ENCODE measurements around the gene GPLD1.

Gene GPLD1

DNA sequence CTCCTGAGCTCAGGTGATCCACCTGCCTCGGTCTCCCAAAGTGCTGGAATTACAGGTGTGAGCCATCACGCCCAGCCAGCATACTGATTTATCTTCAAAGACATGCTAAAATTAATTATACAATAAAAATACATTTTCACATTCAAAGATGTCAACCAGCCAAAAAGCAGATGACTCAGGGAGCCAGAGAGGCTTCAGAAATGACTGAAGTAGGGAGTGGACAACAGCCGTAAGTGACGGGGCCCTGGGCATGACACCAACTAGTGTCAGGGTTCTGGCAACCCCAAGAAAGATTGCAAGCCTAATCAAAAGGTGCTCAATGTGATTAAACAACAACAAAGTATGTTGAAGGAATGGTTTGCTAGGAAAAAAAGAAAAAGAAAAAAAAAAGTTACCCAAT is 28.4 kb downstream of the GPLD1 start:
- Histone ChIP-seq H3K9me3 (ENCODE audit: control insufficient read depth, insufficient read depth, low read length) (no peaks in the 10 kb centered on the region), H3K27me3 (ENCODE audit: control insufficient read depth, low read length) (no peaks in the 10 kb centered on the region), H3K9me2 (replicated peaks; ENCODE audit: control insufficient read depth, low read length) (no peaks in the 10 kb centered on the region), H4K20me1 (ENCODE audit: control insufficient read depth, insufficient read depth, low read depth, low read length) (no peaks in the 10 kb centered on the region), H3K79me2 (ENCODE audit: control insufficient read depth, low read length) (no peaks in the 10 kb centered on the region), H3K27ac (ENCODE audit: low read depth, low read length) (no peak overlapping the region), H3K4me3 (ENCODE audit: low read length) (no peak overlapping the region), H3K4me1 (ENCODE audit: control insufficient read depth, low read length) (no peaks in the 10 kb centered on the region), H3K36me3 (ENCODE audit: control insufficient read depth, low read length) (no peaks in the 10 kb centered on the region), H3K4me2 (ENCODE audit: low read length) (no peak overlapping the region), H3F3A (ENCODE audit: control insufficient read depth, insufficient read depth) (no peaks in the 10 kb centered on the region)
- TF ChIP-seq, protein P1, sequence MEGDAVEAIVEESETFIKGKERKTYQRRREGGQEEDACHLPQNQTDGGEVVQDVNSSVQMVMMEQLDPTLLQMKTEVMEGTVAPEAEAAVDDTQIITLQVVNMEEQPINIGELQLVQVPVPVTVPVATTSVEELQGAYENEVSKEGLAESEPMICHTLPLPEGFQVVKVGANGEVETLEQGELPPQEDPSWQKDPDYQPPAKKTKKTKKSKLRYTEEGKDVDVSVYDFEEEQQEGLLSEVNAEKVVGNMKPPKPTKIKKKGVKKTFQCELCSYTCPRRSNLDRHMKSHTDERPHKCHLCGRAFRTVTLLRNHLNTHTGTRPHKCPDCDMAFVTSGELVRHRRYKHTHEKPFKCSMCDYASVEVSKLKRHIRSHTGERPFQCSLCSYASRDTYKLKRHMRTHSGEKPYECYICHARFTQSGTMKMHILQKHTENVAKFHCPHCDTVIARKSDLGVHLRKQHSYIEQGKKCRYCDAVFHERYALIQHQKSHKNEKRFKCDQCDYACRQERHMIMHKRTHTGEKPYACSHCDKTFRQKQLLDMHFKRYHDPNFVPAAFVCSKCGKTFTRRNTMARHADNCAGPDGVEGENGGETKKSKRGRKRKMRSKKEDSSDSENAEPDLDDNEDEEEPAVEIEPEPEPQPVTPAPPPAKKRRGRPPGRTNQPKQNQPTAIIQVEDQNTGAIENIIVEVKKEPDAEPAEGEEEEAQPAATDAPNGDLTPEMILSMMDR (IDR thresholded peaks at IDR 0.05; ENCODE audit: low read depth, low read length, poor library complexity, severe bottlenecking), result no peak
- no peak for TF ChIP-seq EZH2phosphoT487 (IDR thresholded peaks at IDR 0.05; ENCODE audit: borderline replicate concordance, low read length)

DNA sequence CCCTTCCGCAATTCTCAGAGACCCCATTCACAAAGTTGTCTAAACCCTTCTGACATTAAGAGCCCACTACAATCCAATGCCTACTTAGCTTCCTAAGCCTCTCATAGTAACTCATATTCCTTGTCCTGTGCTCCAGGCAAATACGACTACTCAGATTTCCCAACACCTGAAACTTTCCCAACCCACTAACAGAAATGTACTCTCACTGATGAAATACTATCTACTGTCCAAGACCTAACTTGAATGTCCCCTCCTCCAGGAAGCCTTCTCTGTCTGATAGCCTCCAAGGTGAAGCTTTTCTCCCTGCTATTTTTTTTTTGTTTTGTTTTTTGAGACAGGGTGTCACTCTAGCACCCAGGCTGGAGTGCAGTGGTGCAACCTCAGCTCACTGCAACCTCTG is 30.4 kb downstream of the GPLD1 start:
- H3K27ac ChIP-seq (ENCODE audit: low read depth, low read length), result no peak overlapping the region
- H4K20me1 ChIP-seq (ENCODE audit: control insufficient read depth, insufficient read depth, low read depth, low read length), result no peaks in the 10 kb centered on the region
- H3K9me2 ChIP-seq (replicated peaks; ENCODE audit: control insufficient read depth, low read length), result no peaks in the 10 kb centered on the region
- H3K4me2 ChIP-seq (ENCODE audit: low read length), result no peak overlapping the region
- no peaks in the 10 kb centered on the region for H3K9me3 ChIP-seq (ENCODE audit: control insufficient read depth, insufficient read depth, low read length)
- no peaks in the 10 kb centered on the region for H3K79me2 ChIP-seq (ENCODE audit: control insufficient read depth, low read length)
- no peak overlapping the region for H3K4me3 ChIP-seq (ENCODE audit: low read length)
- H3F3A ChIP-seq (ENCODE audit: control insufficient read depth, insufficient read depth), result no peaks in the 10 kb centered on the region
- H3K4me1 ChIP-seq (ENCODE audit: control insufficient read depth, low read length), result no peaks in the 10 kb centered on the region
- no peaks in the 10 kb centered on the region for H3K27me3 ChIP-seq (ENCODE audit: control insufficient read depth, low read length)
- TF ChIP-seq, protein P1 (IDR thresholded peaks at IDR 0.05; ENCODE audit: low read depth, low read length, poor library complexity, severe bottlenecking), result no peak
- no peak for TF ChIP-seq EZH2phosphoT487 (IDR thresholded peaks at IDR 0.05; ENCODE audit: borderline replicate concordance, low read length)
- no peaks in the 10 kb centered on the region for H3K36me3 ChIP-seq (ENCODE audit: control insufficient read depth, low read length)

DNA sequence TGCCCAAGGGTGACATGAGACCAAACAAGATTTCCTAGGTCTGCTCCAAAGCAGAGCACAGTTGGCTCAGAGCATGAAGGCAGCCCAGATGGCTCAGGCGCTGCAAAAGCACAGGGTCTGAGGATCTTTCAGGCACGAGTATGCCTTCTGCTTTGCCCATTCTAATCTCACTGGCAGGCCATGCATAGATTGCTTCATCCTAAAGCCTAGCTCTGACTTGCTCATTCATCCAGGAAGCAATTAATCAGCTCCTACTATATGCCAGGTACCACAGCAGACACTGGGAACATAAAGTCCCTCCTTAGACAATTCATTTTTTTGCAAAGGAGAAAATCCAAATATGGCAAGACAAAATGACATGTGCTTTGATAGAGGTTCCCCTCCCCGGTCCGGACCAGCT is 31.2 kb downstream of the GPLD1 start:
- H4K20me1 ChIP-seq (ENCODE audit: control insufficient read depth, insufficient read depth, low read depth, low read length), result no peaks in the 10 kb centered on the region
- H3K9me2 ChIP-seq (replicated peaks; ENCODE audit: control insufficient read depth, low read length), result no peaks in the 10 kb centered on the region
- H3K36me3 ChIP-seq (ENCODE audit: control insufficient read depth, low read length), result no peaks in the 10 kb centered on the region
- no peak overlapping the region for H3K27ac ChIP-seq (ENCODE audit: low read depth, low read length)
- H3K27me3 ChIP-seq (ENCODE audit: control insufficient read depth, low read length), result no peaks in the 10 kb centered on the region
- no peaks in the 10 kb centered on the region for H3K9me3 ChIP-seq (ENCODE audit: control insufficient read depth, insufficient read depth, low read length)
- no peak overlapping the region for H3K4me3 ChIP-seq (ENCODE audit: low read length)
- no peaks in the 10 kb centered on the region for H3K79me2 ChIP-seq (ENCODE audit: control insufficient read depth, low read length)
- TF ChIP-seq, protein P1 (IDR thresholded peaks at IDR 0.05; ENCODE audit: low read depth, low read length, poor library complexity, severe bottlenecking), result no peak
- TF ChIP-seq EZH2phosphoT487 (IDR thresholded peaks at IDR 0.05; ENCODE audit: borderline replicate concordance, low read length), result no peak
- no peaks in the 10 kb centered on the region for H3F3A ChIP-seq (ENCODE audit: control insufficient read depth, insufficient read depth)
- H3K4me1 ChIP-seq (ENCODE audit: control insufficient read depth, low read length), result no peaks in the 10 kb centered on the region
- H3K4me2 ChIP-seq (ENCODE audit: low read length), result no peak overlapping the region

DNA sequence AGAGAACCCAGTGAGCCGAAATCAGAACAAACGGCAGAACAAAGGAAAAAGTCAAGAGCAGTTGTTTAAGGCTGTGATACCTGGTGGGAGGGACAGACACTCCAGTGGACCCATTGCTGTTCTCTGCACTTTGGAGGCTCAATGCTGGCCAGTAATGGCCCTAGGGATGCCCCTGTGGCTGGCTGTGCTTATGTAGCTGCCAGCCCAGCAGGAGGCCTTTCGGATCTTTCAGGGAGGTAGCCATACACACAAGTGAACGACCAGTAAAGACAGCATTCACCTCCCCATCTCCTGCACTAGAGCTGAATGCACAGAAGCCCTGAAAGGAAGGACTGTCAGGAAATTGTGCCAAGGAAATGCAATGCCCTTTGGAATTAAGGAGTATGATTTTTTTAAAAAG is 34.3 kb downstream of the GPLD1 start:
- no peak overlapping the region for H3K27ac ChIP-seq (ENCODE audit: low read depth, low read length)
- TF ChIP-seq EZH2phosphoT487 (IDR thresholded peaks at IDR 0.05; ENCODE audit: borderline replicate concordance, low read length), result no peak
- TF ChIP-seq, protein P1 (IDR thresholded peaks at IDR 0.05; ENCODE audit: low read depth, low read length, poor library complexity, severe bottlenecking), result no peak
- H3K36me3 ChIP-seq (ENCODE audit: control insufficient read depth, low read length), result no peaks in the 10 kb centered on the region
- no peak overlapping the region for H3K4me3 ChIP-seq (ENCODE audit: low read length)
- H3K9me3 ChIP-seq (ENCODE audit: control insufficient read depth, insufficient read depth, low read length), result no peaks in the 10 kb centered on the region
- no peak overlapping the region for H3K4me2 ChIP-seq (ENCODE audit: low read length)
- no peaks in the 10 kb centered on the region for H3K4me1 ChIP-seq (ENCODE audit: control insufficient read depth, low read length)
- H3F3A ChIP-seq (ENCODE audit: control insufficient read depth, insufficient read depth), result no peaks in the 10 kb centered on the region
- no peaks in the 10 kb centered on the region for H3K27me3 ChIP-seq (ENCODE audit: control insufficient read depth, low read length)
- H4K20me1 ChIP-seq (ENCODE audit: control insufficient read depth, insufficient read depth, low read depth, low read length), result no peaks in the 10 kb centered on the region
- no peaks in the 10 kb centered on the region for H3K79me2 ChIP-seq (ENCODE audit: control insufficient read depth, low read length)
- no peaks in the 10 kb centered on the region for H3K9me2 ChIP-seq (replicated peaks; ENCODE audit: control insufficient read depth, low read length)
